ENCODE results near the gene DSC3. TPM values are rescaled to one million over a fixed set of nuclear protein-coding genes. Genes with fewer than 3 reads are reported as not detected.

Gene DSC3
- total RNA-seq, 3 donors from 2014 or later (not counting 1 experiment from before 2014, with no cell fraction given): not detected

DNA sequence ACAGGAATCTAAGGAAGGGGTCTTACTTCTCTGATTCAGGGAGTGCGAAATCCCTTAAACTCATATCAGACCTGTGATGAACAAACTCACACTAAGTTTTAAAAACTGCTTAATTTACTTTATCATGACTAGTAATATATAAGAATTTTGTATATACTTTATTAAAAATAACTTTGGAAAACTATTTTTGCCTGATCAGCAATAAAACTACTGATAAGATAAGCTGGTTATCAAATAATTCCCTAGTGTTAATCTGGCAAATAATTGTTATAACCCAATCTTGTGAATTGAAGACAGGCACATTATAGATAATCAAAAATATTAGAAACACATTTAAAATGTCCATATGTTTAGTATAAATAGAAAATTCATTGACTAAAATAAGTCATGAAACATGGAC, 23.7 kb upstream of the DSC3 start:
- no peak for ATAC-seq

DNA sequence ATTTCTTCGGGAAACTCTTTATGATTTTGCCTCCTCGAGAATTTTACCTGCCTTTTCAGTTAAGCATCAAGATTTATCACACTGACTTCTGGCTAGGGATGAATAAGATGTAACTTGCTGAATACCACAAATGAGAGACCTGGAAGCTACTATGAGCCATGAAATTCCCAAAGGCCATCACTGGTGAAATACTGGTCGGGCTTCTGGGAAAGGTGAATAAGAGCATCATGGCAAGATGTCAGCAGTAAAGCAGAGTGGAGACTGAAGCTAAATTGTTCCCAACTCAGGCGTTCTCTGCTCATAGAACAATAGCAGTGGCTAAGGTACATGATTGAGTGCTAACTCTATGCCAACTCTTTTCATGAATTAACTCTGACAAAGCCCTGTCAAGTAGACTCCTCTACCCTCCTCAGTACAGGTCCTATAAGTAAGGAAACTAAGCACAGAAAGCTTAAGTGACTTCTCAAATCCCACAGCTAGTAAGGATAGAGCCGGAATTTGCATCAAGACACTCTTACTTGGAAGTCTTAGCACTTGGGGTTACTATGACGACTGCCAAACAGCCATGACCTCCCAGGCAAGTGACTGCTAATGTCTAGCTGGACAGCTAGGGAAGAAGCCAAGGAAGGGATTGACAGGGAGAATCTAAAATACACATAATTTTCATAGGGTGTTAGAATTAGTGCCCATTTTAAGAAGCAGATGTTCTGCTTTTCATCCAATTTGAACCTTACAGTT, 22.7 kb upstream of the DSC3 start:
- H3K36me3 ChIP-seq (ENCODE audit: control insufficient read depth, insufficient read depth, low read length): no peaks in the 10 kb centered on the region
- H3K4me1 Mint-ChIP-seq: no peaks in the 10 kb centered on the region
- no peak overlapping the region for H3K27ac ChIP-seq (ENCODE audit: low read length)
- DNase-seq: no peak
- intact Hi-C loops (cut with micrococcal nuclease): no loop called here
- no peaks in the 10 kb centered on the region for H3K36me3 Mint-ChIP-seq
- H3K9me3 Mint-ChIP-seq: peaks cover 6 to 11% of the 10 kb centered on the region in 2 donors
- 72% methylated on average over 6 of the region's 6 CpGs for WGBS (ENCODE audit: insufficient coverage)
- no peaks in the 10 kb centered on the region for H3K4me1 ChIP-seq (ENCODE audit: control insufficient read depth, insufficient read depth, low read length)
- no peak overlapping the region for H3K27ac Mint-ChIP-seq
- TF ChIP-seq, protein P1, sequence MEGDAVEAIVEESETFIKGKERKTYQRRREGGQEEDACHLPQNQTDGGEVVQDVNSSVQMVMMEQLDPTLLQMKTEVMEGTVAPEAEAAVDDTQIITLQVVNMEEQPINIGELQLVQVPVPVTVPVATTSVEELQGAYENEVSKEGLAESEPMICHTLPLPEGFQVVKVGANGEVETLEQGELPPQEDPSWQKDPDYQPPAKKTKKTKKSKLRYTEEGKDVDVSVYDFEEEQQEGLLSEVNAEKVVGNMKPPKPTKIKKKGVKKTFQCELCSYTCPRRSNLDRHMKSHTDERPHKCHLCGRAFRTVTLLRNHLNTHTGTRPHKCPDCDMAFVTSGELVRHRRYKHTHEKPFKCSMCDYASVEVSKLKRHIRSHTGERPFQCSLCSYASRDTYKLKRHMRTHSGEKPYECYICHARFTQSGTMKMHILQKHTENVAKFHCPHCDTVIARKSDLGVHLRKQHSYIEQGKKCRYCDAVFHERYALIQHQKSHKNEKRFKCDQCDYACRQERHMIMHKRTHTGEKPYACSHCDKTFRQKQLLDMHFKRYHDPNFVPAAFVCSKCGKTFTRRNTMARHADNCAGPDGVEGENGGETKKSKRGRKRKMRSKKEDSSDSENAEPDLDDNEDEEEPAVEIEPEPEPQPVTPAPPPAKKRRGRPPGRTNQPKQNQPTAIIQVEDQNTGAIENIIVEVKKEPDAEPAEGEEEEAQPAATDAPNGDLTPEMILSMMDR (IDR thresholded peaks at IDR 0.05): no peak
- H3K4me3 Mint-ChIP-seq: no peak overlapping the region
- no peaks in the 10 kb centered on the region for H3K9me3 ChIP-seq (ENCODE audit: control insufficient read depth, insufficient read depth, low read length)
- no peaks in the 10 kb centered on the region for H3K27me3 ChIP-seq (ENCODE audit: control insufficient read depth, insufficient read depth, low read length)
- no peak for ATAC-seq
- H3K27me3 Mint-ChIP-seq (ENCODE audit: low read depth in 2 of 2): no peaks in the 10 kb centered on the region
- H3K4me3 ChIP-seq (ENCODE audit: low read length): no peak overlapping the region

More for the DNA sequence above, 23.7 kb upstream of the DSC3 start:
- Histone ChIP-seq H3K4me3 (ENCODE audit: low read length) (no peak overlapping the region), H3K36me3 (ENCODE audit: control insufficient read depth, insufficient read depth, low read length) (no peaks in the 10 kb centered on the region), H3K4me1 (ENCODE audit: control insufficient read depth, insufficient read depth, low read length) (no peaks in the 10 kb centered on the region), H3K9me3 (ENCODE audit: control insufficient read depth, insufficient read depth, low read length) (no peaks in the 10 kb centered on the region), H3K27me3 (ENCODE audit: control insufficient read depth, insufficient read depth, low read length) (no peaks in the 10 kb centered on the region), H3K27ac (ENCODE audit: low read length) (no peak overlapping the region)
- Mint-ChIP-seq H3K9me3 (peaks cover 6 to 11% of the 10 kb centered on the region in 2 donors), H3K4me3 (no peak overlapping the region), H3K36me3 (no peaks in the 10 kb centered on the region), H3K4me1 (no peaks in the 10 kb centered on the region), H3K27me3 (ENCODE audit: low read depth in 2 of 2) (no peaks in the 10 kb centered on the region), H3K27ac (no peak overlapping the region)
- WGBS (ENCODE audit: insufficient coverage): no CpG with 5 or more reads among the region's 1 CpG
- intact Hi-C loops (cut with micrococcal nuclease): no loop called here
- TF ChIP-seq, protein P1 (IDR thresholded peaks at IDR 0.05): no peak
- no peak for DNase-seq

DNA sequence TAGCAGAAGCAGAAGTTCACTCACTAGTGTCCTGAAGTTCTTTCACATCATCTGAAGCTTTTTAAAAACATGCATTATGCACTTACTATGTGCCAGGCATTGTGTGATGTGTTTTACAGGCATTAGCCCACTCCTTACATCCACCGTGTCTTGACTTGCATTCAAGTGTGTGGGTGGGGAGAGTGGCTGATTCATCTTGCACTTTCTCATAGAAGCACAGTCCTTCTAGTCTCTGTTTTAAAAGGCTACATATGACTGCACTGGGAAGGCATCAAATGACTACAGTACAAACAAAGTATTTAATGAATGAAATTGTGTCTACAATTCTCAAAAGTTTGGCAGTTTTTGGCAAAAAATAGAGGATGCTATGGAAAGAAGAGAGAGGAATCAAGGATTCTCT, 21.6 kb upstream of the DSC3 start:
- H3K36me3 Mint-ChIP-seq: no peaks in the 10 kb centered on the region
- H3K4me3 Mint-ChIP-seq: no peak overlapping the region
- Histone ChIP-seq H3K27ac (ENCODE audit: low read length) (no peak overlapping the region), H3K36me3 (ENCODE audit: control insufficient read depth, insufficient read depth, low read length) (no peaks in the 10 kb centered on the region), H3K4me3 (ENCODE audit: low read length) (no peak overlapping the region), H3K27me3 (ENCODE audit: control insufficient read depth, insufficient read depth, low read length) (no peaks in the 10 kb centered on the region), H3K9me3 (ENCODE audit: control insufficient read depth, insufficient read depth, low read length) (no peaks in the 10 kb centered on the region), H3K4me1 (ENCODE audit: control insufficient read depth, insufficient read depth, low read length) (no peaks in the 10 kb centered on the region)
- ATAC-seq (no peak), DNase-seq (no peak)
- WGBS (ENCODE audit: insufficient coverage): no CpG with 5 or more reads among the region's 1 CpG
- H3K4me1 Mint-ChIP-seq: no peaks in the 10 kb centered on the region
- H3K9me3 Mint-ChIP-seq: peaks cover 6 to 9% of the 10 kb centered on the region in 2 donors
- intact Hi-C loops (cut with micrococcal nuclease): no loop called here
- no peaks in the 10 kb centered on the region for H3K27me3 Mint-ChIP-seq (ENCODE audit: low read depth in 2 of 2)
- TF ChIP-seq, protein P1 (IDR thresholded peaks at IDR 0.05): no peak
- no peak overlapping the region for H3K27ac Mint-ChIP-seq

DNA sequence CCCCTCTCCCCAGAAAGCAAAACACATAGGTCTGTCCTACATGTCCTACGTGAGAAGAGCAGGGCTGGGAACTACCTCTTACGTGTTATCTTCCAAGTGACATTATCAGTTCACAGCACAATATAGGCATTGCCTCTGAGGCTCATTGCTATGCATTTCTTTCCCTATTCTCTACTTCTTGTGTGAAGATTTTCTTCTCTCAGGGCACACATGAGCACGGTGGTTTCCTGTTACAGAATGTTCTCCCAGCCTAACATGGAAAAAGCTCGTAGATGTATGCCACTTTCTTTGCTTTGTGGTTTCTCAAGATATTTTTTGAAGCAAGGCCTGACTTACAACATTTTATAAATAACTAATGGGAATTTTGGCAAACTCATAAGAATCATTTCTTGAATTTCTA, 19.4 kb upstream of the DSC3 start:
- no peak overlapping the region for H3K27ac ChIP-seq (ENCODE audit: low read length)
- H3K4me3 Mint-ChIP-seq: no peak overlapping the region
- intact Hi-C loops (cut with micrococcal nuclease): no loop called here
- TF ChIP-seq, protein P1 (IDR thresholded peaks at IDR 0.05): no peak
- ATAC-seq (no peak), DNase-seq (no peak)
- no peaks in the 10 kb centered on the region for H3K9me3 ChIP-seq (ENCODE audit: control insufficient read depth, insufficient read depth, low read length)
- no peaks in the 10 kb centered on the region for H3K36me3 ChIP-seq (ENCODE audit: control insufficient read depth, insufficient read depth, low read length)
- peaks cover 5 to 6% of the 10 kb centered on the region in 2 donors for H3K9me3 Mint-ChIP-seq
- H3K4me3 ChIP-seq (ENCODE audit: low read length): no peak overlapping the region
- H3K4me1 Mint-ChIP-seq: no peaks in the 10 kb centered on the region
- H3K27ac Mint-ChIP-seq: no peak overlapping the region
- H3K27me3 ChIP-seq (ENCODE audit: control insufficient read depth, insufficient read depth, low read length): no peaks in the 10 kb centered on the region
- H3K4me1 ChIP-seq (ENCODE audit: control insufficient read depth, insufficient read depth, low read length): no peaks in the 10 kb centered on the region
- H3K27me3 Mint-ChIP-seq (ENCODE audit: low read depth in 2 of 2): no peaks in the 10 kb centered on the region
- 5% methylated on average over 4 of the region's 4 CpGs for WGBS (ENCODE audit: insufficient coverage)
- no peaks in the 10 kb centered on the region for H3K36me3 Mint-ChIP-seq

All from natural killer cell (primary cell).